Uterus (tissue), 4 donors: ENCODE results near the gene TRIM46. TPM values are rescaled to one million over a fixed set of nuclear protein-coding genes. Genes with fewer than 3 reads are reported as not detected.

Experiments
- DNase-seq, 2 donors: peaks; one replicate each; pipeline ENCODE4 v3.0.0-alpha.2; 2019 to 2020
- H3K27ac ChIP-seq, 2 donors: fragments of 200-600 bp; sonication (generic); 1 replicate in 1 of 2; 2 replicates in 1 of 2; pipeline ENCODE4 v1.5.1; 2016 to 2018
- H3K27me3 ChIP-seq, 2 donors: fragments of 200-600 bp; sonication (generic); one replicate each; pipeline ENCODE4 v1.5.1; 2018 to 2019; ENCODE audit warnings: control low read depth in 1 of 2
- H3K36me3 ChIP-seq, 2 donors: fragments of 200-600 bp; sonication (generic); one replicate each; pipeline ENCODE4 v1.5.1; 2019; ENCODE audit warnings: control low read depth in 1 of 2
- H3K4me1 ChIP-seq, 2 donors: fragments of 200-600 bp; sonication (generic); one replicate each; pipeline ENCODE4 v1.5.1; 2018 to 2019; ENCODE audit warnings: control low read depth in 1 of 2
- H3K4me3 ChIP-seq, 2 donors: fragments of 200-600 bp; sonication (generic); 1 replicate in 1 of 2; 2 replicates in 1 of 2; pipeline ENCODE4 v1.5.1; 2018 to 2019; ENCODE audit warnings: mild to moderate bottlenecking in 1 of 2
- H3K9me3 ChIP-seq, 2 donors: fragments of 200-600 bp; sonication (generic); one replicate each; pipeline ENCODE4 v1.5.1; 2019; ENCODE audit warnings: control low read depth in 1 of 2
- POLR2A ChIP-seq, 2 donors: fragments of 450-650 bp; IDR thresholded peaks; one replicate each; pipeline ENCODE4 v1.6.1; 2016; ENCODE audit warnings: antibody characterized with exemption in 2 of 2, mild to moderate bottlenecking in 1 of 2, moderate library complexity in 1 of 2
- intact Hi-C: fragments of 100-400 bp; cut with DNase I; formaldehyde crosslinking; loops from one replicate; pipeline ENCODE4 v1.15.1; 2023; ENCODE audit warnings: low total_unique reads
- total RNA-seq, 4 donors: library from RNA; depleted of rRNA in 3 of 4; stranded (reverse); fragments of >200 nt in 3 of 4; gene quantifications; one replicate each; pipeline versions ENCODE4 v1.1.0 to v1.2.4, GENCODE V29; 2014 to 2023
- TF ChIP-seq, protein P1 (sequence below), 4 experiments: fragments of 200-600 bp in 2 of 4; fragments of 450-650 bp in 2 of 4; sonication (generic) in 2 of 4; IDR thresholded peaks; one replicate each; pipeline ENCODE4 v1.5.1; 2016 to 2019; ENCODE audit warnings: antibody characterized with exemption in 4 of 4, mild to moderate bottlenecking in 2 of 4, moderate library complexity in 1 of 4
- donor health status: DM: yes; HTN: yes; CAD: no.

Gene TRIM46
- total RNA-seq, 4 donors from 2014 or later: 0.26 to 4.6 (median 2.5) TPM

DNA sequence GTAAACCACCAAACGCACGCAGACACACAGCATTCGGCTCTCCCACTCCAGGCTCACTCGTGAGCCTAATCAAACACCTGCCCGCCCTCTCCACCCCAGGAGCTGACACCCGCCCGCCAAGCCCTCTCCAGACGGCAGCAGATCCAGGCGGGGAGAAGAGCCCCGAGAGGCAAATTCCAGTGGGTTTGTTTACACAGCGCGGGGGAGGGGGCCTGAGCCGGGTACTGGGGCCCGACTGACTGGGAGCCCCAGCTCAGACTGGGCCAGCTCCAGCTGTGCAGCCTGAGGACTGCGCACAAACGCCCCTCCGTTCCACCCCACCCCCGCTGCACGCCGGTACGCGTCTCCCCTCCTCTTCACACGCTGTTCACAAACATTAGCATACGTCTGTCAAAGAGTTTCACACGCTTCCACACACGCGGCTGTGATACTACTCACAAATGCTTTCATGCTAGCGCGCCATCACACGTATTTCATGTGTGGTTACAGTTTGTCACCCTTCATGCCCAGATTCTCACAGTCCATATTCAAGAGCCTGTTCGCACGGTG, 47.0 kb upstream of the TRIM46 start:
- Histone ChIP-seq H3K4me3 (peak overlapping the region; percentile 62), H3K36me3 (no peaks in the 10 kb centered on the region), H3K27me3 (no peaks in the 10 kb centered on the region), H3K9me3 (no peaks in the 10 kb centered on the region), H3K4me1 (peaks cover 0 to 23% of the 10 kb centered on the region in 2 donors), H3K27ac (peak overlapping the region; percentile 52 to 74)
- peak in 1 of 2 donors; percentile 28 for DNase-seq
- intact Hi-C loops: no loop called here
- no peak for TF ChIP-seq POLR2A (IDR thresholded peaks at IDR 0.05)
- TF ChIP-seq, protein P1, sequence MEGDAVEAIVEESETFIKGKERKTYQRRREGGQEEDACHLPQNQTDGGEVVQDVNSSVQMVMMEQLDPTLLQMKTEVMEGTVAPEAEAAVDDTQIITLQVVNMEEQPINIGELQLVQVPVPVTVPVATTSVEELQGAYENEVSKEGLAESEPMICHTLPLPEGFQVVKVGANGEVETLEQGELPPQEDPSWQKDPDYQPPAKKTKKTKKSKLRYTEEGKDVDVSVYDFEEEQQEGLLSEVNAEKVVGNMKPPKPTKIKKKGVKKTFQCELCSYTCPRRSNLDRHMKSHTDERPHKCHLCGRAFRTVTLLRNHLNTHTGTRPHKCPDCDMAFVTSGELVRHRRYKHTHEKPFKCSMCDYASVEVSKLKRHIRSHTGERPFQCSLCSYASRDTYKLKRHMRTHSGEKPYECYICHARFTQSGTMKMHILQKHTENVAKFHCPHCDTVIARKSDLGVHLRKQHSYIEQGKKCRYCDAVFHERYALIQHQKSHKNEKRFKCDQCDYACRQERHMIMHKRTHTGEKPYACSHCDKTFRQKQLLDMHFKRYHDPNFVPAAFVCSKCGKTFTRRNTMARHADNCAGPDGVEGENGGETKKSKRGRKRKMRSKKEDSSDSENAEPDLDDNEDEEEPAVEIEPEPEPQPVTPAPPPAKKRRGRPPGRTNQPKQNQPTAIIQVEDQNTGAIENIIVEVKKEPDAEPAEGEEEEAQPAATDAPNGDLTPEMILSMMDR (IDR thresholded peaks at IDR 0.05): no peak

DNA sequence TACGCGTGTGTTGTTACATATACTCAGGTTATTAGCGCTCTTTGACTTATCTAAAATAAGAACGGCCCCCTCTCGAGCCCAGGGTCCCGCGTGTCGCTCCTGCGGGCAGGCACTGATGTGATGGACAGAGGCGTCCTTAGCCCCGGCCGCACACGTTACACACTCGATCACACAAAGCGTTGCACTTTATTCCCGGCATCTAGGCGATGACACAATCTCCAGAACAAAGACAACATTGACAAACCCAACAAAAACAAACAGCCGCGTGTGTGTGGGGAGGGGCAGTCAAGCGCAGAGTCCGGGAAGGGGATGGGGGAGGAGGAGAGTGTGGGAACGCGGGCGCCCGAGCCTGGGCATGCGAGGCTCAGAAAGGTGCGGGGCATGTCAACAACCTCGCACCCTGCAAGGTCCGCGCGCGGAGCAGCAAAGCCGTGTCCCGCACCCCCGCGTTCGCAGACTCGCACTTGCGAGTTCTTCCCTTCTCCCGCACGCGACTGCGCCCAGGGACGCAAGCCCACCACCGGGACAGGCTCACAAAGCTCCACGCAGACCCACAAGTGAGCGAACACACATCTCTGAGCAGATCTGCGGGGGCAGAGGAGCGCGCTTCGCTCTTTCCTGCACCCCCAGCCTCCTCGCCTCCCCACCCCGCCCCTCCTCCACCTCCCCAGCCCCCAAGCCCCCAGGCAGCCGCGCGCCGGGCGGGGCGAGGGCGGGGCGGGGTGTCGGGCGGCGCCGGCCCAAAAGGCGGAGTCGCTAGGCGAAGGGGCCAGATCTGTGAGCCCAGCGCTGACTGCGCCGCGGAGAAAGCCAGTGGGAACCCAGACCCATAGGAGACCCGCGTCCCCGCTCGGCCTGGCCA, 46.3 kb upstream of the TRIM46 start, which contains the start of gene EFNA1:
Gene EFNA1, plus strand, starts transcription at position 772 of the 862 bp plus-strand sequence. CDS start 102 bp downstream, outside the sequence.
- intact Hi-C loops: no loop called here
- peak; percentile 54 to 61 for DNase-seq

DNA sequence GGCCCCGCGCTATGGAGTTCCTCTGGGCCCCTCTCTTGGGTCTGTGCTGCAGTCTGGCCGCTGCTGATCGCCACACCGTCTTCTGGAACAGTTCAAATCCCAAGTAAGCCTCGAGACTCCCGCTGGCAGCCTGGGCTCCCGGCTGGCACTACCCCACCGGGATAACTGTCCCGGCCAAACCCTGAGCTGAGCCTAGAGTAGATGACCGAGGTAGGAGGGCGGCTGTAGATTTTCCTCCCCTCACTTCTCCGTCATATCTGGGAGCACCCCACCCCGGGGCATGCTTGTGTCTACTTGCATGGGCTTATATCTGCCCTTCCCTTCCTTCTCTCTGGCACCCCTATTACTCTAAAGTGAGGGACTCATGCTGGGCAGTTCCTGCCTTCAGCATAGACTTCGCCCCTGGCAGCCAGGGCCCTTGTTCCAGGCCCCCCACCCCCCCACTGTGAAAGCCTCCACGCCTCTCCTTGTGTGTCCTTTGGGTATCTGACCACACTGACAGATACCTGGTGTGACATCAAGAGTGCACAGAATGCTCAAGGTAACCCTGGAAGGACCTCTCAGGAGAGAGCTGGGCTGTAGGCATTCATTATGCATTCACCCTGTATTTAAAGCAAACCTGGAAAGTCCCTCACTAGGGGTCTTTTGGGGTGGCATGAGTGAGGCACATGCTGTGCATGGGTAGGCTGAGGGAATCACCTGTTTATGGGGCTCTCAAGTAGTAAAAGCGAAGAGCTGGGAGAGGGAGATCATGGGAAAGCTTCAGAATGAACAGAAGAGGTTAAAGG, 45.5 kb upstream of the TRIM46 start:
- intact Hi-C loops: no loop called here
- Histone ChIP-seq H3K4me3 (peak overlapping the region; percentile 62), H3K9me3 (no peaks in the 10 kb centered on the region), H3K27me3 (no peaks in the 10 kb centered on the region), H3K36me3 (no peaks in the 10 kb centered on the region), H3K4me1 (peaks cover 0 to 23% of the 10 kb centered on the region in 2 donors), H3K27ac (peak overlapping the region; percentile 74 to 83)
- DNase-seq: no peak
- TF ChIP-seq, protein P1 (IDR thresholded peaks at IDR 0.05): no peak
- no peak for TF ChIP-seq POLR2A (IDR thresholded peaks at IDR 0.05)

More for the DNA sequence above, 46.3 kb upstream of the TRIM46 start, which contains the start of gene EFNA1:
- Histone ChIP-seq H3K27me3 (no peaks in the 10 kb centered on the region), H3K9me3 (no peaks in the 10 kb centered on the region), H3K27ac (peak within 1 kb of the TSS; percentile 74 to 83), H3K4me1 (peaks cover 0 to 23% of the 10 kb centered on the region in 2 donors), H3K4me3 (peak within 1 kb of the TSS; percentile 62), H3K36me3 (no peaks in the 10 kb centered on the region)
- TF ChIP-seq POLR2A (IDR thresholded peaks at IDR 0.05): peak in 1 of 2 donors; percentile 77
- TF ChIP-seq, protein P1 (IDR thresholded peaks at IDR 0.05): no peak

DNA sequence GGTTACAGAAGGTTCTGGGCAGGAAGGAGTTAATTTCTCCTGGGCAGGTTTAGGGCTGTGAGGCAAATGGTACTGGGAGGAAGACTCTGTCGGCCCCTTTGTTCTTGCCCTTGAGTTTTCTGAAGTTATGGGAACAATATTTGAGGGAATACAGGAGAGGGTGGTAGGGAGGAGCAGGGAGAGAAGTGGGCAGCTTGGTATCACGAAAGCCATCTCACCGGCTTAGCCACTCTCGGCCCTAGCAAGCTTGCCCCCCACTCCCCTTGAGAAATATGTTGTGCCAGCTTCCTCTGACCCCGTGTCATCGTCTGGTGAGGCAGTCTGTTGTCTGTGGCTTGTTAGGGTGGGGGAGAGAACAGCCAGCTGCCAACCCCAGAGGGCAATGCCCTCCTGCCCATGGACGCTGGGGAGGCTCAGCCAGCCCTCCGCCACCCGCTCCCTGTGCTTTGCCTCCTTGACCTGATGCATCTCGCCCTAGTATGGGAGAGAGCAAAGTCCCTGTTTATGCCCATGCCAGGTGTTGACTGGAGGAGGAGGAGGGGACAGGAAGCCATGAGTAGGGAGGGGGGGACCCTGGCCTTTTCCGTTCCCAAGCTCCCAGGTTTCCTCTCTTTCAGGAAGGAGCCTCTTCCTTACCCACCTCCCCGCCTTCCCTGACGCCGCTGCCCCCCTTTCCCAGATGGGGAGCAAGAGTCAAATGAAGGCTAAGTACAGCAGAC, 44.7 kb upstream of the TRIM46 start:
- no peaks in the 10 kb centered on the region for H3K36me3 ChIP-seq
- peak overlapping the region; percentile 74 to 83 for H3K27ac ChIP-seq
- no peaks in the 10 kb centered on the region for H3K27me3 ChIP-seq
- peak overlapping the region; percentile 62 for H3K4me3 ChIP-seq
- DNase-seq: peak in 1 of 2 donors; percentile 52
- H3K9me3 ChIP-seq: no peaks in the 10 kb centered on the region
- peak in 1 of 2 donors; percentile 10 for TF ChIP-seq POLR2A (IDR thresholded peaks at IDR 0.05)
- TF ChIP-seq, protein P1 (IDR thresholded peaks at IDR 0.05): no peak
- intact Hi-C loops: no loop called here
- H3K4me1 ChIP-seq: peaks cover 0 to 23% of the 10 kb centered on the region in 2 donors
